Germinal center (tissue), 1 donor: Measurements from ENCODE around the gene TTLL5.

Experiments
- DNase-seq: peaks from one replicate; pipeline ENCODE4 v3.0.0; 2012; ENCODE audit warnings: mixed read lengths, low spot score

TTLL5 gene

DNA sequence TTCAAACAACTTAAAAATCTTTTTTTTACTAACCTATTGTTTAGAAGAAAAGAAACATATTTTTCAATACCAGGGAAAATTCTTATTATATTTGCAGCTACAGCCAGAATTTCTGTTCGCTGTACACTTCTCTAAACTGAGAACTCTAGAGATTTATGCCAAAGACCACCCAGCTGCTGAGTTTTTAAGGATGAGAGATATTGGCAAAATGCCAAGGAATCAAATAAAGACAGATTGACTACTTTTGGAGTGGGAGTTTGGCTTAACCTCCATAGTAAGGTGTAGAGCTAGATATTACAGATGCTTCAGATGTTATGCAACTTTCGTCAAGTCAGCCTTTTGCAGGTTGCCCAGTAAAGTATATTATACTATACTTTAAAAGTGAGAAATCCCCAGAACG is 71.8 kb downstream of the TTLL5 start:
- no peak for DNase-seq

- no peak for DNase-seq
These were observed 73.8 kb downstream of the TTLL5 start for GRCh38 chr14:75734854-75735253.

DNA sequence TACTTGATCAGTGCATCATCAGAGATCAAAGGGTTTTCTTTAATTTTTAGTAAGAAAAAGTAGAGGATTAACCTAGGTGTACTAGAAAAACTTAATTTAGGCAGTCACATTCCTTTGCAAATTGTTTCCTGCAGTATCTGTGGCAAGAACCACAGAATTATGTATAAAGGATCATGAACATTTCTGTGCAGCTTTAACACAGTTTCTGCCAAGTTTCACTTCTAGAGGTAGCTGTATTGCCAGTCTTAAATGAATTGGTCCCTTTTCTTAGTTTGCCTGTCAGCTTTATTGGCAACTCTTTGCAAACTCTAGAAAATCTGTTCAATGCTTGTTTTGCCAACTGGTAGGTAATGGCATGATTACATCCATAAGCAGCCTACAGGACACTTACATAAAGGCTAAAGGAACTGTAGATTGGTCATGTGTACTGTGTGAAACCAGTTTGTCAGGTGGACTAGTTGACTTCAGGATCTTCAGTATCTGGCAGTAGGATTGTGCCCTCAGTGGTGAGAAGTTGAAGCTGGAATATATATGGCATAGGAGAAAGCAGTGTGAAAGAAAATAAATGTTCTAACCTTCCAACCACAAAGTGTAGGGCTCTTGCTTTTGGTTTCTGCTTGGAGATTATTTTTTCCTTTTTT is 75.9 kb downstream of the TTLL5 start:
- DNase-seq, result no peak

DNA sequence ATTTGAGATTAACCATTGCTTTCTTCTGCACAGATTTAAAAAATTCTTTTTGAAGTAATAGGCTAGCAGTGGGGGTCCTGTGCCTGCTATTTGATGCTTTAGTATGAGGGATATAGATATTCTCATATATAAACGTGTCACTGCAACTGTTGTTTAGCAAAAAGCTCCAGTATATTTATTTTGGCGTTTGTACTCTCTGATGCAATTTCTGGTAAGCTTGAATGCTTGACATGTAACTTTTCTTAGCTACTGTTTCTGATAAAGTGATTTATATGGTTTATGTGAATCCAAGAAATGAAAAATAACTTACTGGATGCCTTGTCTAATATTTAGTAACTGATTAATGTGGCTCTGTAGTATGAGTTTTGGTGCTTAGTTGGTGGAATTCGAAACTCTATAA is 77.1 kb downstream of the TTLL5 start:
- no peak for DNase-seq

- no peak for DNase-seq
These were observed 81.8 kb downstream of the TTLL5 start for GRCh38 chr14:75742867-75743266.

GRCh38 chr14:75747899-75748298 is 86.9 kb downstream of the TTLL5 start:
- no peak for DNase-seq

DNA sequence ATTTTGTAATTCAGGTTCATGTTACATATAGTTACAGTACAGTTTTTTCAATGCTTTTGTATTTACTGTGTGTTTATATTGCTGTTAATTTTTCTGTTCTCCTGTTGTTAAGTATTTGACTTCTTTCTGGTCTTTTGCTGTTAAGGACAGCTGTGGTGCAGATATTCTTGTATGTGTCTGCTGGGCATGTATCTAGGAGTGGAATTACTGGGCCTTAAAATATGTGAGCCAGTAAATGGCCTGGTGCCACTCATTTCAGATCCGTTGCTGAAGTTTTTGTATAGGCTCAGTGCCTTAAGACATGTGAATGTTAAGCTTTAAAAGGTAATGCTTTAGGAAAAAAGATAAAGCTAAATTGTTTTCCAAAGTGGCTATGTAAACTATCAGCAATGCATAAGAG is 87.3 kb downstream of the TTLL5 start:
- no peak for DNase-seq

- DNase-seq, result no peak
These were observed 90.2 kb downstream of the TTLL5 start for GRCh38 chr14:75751296-75751695.

DNA sequence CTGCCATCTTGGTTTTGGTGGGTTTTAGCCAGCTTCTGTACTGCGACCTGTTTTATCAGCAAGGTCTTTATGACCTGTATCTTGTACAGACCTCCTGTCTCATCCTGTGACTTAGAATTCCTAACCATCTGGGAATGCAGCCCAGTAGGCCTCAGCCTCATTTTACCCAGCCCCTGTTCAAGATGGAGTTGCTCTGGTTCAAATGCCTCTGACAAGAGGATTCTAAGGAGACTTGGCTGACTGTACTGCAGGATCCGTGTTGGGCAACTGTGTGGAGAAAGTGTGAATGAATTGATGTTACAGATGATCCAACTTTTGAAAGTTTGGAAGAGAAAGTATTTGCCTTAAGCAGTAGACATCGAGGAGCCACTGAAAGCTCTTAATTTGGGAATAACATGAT is 91.0 kb downstream of the TTLL5 start:
- no peak for DNase-seq

GRCh38 chr14:75752907-75753594 is 92.0 kb downstream of the TTLL5 start:
- DNase-seq, result no peak

GRCh38 chr14:75753696-75754095 is 92.7 kb downstream of the TTLL5 start:
- DNase-seq, result no peak

DNA sequence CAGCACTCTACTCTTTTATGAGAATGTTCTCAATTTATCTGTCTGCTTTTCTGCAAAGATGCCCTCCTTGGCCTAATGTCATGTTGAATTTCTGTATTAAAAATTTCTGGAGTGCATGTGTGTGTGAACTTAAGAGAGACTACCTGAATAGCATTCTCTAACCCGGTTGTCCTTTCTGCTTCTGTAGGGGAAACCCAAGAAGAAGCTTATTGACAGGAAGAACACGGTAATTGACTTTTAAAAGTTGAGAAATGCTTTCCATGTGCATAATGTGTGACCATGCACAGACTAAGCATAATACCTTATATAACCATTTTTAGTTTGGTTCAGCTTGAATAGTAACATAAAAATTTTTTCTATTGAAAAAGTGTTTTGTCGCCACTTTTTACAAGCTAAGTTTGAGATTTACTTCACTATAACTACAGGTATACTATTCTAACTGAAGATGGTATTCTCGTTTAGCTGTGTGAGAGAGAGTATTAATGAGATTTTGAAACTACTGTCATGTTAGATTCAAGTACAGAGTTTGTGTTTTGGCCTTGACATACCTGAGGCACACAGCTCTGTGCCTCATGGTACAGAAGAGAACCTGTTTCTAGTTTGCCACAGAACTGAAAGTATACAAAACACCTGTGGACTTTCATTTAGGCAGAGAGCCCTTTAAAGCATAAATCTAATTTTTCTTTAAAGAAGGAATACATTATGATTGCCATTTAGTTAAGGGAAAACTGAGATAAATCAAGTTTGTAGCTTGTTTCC is 96.8 kb downstream of the TTLL5 start:
- no peak for DNase-seq

DNA sequence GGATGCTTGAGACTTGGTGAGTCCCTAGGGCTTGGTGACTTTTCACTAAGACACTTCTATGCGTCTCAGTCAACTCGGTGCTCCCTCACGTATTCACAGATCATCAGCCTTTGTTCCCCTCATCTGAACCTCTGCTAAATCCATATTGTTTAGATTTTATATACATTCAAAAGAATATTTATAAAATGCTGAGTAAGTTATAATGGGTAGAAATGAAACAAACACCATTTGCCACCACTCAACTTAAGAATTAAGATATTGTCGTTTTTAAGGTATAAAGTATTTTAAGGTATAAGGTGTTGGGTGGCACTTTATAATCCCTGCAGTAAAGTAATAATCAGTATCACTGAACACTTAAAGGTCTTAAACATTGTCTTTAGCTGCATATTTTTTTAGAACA is 103.0 kb downstream of the TTLL5 start:
- no peak for DNase-seq

- DNase-seq, result no peak
These were observed 108.1 kb downstream of the TTLL5 start for GRCh38 chr14:75769047-75769685.

DNA sequence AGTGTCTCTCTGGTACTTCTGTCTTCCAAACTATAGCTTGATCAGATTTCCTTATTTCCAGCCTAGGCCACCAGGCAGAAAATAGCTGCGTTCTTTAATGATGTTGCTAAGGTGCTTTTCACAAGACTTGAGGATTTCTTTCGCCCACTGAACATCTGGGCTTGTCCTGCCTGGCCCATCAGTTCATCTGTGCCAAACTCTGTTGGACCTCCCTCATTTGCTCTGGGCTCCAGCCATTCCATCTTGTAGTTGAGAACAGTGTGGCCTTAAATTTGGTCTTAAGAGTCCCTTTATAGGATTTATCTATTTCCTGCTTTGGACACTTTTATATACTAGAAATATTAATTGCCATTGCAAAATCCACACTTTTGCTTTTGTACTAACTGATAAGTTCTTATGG is 109.6 kb downstream of the TTLL5 start:
- no peak for DNase-seq

DNA sequence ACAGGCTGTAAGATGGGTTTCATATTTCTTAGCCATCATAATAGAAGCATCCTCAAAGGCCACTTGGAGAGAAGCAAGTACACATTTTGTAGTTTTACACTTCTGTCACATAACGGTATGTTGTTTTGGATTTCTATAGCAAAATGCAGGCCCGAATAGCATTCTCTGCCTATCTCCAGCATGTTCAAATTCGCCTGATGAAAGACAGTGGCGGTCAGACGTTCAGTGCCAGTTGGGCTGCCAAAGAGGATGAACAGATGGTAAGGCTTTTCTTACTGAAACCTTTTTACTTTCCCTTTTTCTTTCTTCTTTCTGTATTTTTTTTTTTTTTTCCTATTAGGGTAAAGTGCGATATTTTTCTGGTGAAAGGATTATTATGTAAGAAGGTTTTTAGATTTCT is 110.5 kb downstream of the TTLL5 start:
- no peak for DNase-seq

DNA sequence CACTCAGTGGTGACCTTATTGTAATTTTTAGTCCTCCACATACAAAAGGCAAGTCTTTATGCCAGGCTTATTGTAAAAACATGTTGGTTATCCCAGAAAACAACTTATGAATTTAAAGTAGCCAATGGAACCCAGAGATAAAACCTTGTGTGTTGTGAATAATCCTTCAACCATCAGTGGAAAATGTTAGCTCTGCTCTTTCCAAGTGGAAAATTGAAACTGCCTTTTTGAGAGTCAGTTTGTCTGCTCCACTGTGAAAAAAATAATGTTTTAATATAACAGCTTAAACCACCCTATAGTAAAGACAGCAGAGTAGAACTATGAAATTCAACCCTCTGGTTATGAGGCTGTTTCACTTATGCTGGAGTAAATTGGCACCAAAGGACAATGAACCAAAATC is 112.0 kb downstream of the TTLL5 start:
- DNase-seq, result no peak

DNA sequence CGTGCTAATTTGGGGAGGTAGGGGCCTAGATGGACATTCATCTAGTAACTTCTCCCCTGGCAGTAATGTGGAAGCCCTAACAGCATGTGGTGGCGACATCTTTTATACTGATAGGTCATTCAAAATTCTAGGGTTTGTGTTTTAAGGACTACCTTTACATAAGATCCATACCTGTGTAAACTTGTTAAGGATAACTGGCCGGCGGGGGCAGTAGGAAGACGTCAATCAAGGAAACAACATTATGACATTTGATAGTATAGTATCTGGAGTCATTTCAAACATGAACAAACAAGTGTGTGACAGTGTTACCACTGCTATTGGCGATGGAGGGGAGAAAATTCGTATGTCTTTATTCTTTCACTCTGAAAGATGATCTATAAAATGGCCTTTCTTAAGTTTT is 120.0 kb downstream of the TTLL5 start:
- no peak for DNase-seq

GRCh38 chr14:75783184-75783583 is 122.1 kb downstream of the TTLL5 start:
- DNase-seq, result no peak

GRCh38 chr14:75783602-75784313 is 122.7 kb downstream of the TTLL5 start:
- no peak for DNase-seq

DNA sequence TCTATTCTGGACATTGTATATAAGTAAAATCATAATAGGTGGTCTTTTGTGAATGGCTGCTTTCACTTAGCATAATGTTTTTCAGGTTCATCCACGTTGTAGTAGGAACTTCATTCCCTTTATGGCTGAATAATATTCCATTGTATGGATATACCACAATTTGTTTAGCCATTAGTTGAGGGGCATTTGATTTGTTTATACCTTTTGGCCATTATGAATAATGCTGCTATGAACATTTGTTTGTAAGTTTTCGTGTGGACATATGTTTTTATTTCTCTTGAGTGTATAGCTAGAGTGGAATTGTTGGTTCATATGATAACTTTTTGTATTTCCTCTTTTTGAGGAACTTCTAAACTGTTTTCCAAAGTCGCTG is 123.3 kb downstream of the TTLL5 start:
- DNase-seq, result no peak

- no peak for DNase-seq
These were observed 132.8 kb downstream of the TTLL5 start for GRCh38 chr14:75793806-75794205.
